Osteocyte (in vitro differentiated cells): Measurements from ENCODE around the gene RHD. TPM values are rescaled to one million over a fixed set of nuclear protein-coding genes. Genes with fewer than 3 reads are reported as not detected.

Source experiments
- total RNA-seq: library from RNA; stranded (reverse); gene quantifications from 2 replicates; pipeline ENCODE4 v1.2.1, GENCODE V29; 2021

Gene RHD
- total RNA-seq, 1 donor from 2014 or later, result not detected

Other genes starting within 250 kb of the RHD start
- gene SYF2, start 40.0 kb upstream of the RHD start, total RNA-seq, result 35.6 and 38.4 TPM in 2 replicates
- 122 and 126 TPM in 2 replicates for gene RSRP1, start 25.1 kb upstream of the RHD start, total RNA-seq
- 142 and 147 TPM in 2 replicates for gene TMEM50A, start 65.8 kb downstream of the RHD start, total RNA-seq
- gene RHCE, start 148.3 kb downstream of the RHD start, total RNA-seq, result 0.40 and 0.71 TPM in 2 replicates
- gene MACO1, start 158.4 kb downstream of the RHD start, total RNA-seq, result 30.7 and 30.9 TPM in 2 replicates